ENCODE results near the gene SNCB.

Gene SNCB

DNA sequence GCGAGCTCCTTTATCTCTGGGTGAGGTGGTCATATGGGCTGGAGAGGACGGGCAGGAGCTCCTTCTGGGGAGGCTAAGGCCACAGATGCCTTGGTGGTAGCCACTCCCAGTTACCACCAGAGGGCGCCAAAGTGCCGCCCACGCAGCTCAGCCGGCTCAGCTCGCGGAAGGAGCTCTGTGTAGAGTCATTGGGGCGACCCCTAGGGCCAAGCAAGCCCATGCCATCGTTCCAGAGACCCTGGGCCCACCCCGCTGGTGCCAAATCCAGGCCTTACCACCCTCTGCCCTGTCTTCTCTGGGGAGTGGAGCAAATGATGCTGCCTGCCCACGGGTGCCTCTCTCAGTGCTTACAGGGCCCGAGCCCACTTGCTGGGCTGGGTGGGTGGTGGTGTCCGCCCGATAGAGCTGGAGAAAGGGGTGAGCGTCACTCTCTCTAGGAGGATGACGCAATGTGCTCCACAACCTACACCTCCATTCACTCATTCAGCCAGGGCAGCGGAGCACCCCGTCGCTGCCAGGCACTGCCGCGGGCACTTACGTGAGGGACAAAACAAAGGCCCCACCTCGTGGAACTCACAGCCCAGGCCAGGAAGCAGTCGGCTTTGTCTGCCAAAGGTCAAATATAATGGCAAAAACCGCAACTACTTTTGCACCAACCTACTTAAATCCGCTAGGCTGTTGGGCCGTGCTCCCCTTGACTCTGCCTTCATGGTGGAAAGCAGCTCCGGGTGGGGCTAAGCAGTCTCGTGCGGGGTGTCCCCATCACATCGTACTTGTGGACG is 30.7 kb upstream of the SNCB start:
- peak; percentile 73 for DNase-seq (ENCODE audit: low read depth)

DNA sequence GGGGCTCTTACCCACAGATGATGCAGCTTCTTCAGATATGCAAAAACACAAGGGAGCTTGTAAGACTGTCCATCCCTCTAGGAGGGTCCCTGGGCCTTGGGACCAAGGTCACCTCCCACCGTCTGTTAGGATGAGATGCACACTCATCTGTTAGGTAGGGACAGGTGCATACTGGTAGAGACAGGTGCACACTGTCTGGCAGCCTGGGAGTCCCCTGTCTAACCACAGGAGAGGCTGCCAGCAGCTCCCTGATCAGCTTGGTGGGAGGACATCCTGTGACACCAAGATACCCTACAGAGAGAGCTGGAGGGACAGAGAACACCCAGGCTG is 30.2 kb upstream of the SNCB start:
- no peak for DNase-seq (ENCODE audit: low read depth)

DNA sequence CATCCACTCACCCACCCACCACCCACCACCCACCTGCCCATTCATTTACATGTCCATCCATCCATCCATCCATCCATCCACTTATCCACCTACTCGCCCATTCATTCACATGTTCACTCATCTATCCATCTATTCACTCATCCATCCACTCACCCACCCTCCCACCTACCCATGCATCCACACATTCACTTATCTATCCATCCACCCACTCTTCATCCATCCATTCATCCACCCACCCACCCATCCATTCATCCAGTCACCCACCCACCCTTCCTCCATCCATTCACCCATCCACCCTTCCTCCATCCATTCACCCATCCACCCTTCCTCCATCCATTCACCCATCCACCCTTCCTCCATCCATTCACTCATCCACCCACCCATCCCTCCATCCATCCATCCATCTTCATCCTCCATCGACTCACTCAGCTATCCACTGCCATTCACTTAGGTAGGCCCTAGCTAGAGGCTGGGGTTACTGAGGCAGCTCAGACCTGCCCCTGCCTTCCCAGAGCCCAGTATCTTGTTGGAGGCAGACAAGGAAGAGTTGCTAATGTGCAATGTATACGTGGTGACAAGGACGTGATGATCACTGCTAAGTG is 29.6 kb upstream of the SNCB start:
- no peak for DNase-seq (ENCODE audit: low read depth)

DNA sequence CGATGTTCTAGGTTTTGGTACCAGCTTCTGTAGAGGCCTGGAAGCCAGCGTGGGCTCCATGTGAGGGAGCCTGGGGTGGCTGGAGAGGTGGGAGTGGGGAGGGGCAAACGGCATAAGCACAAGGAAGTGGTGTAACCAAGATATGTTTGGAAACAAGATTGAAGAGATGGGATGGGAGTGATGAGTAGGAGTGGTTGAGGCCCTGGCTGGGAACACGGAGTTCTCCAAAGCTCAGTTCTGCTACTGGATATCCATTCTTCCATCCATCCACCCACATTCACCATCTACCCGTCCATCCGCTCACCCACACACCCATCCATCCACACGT is 29.1 kb upstream of the SNCB start:
- no peak for DNase-seq (ENCODE audit: low read depth)

DNA sequence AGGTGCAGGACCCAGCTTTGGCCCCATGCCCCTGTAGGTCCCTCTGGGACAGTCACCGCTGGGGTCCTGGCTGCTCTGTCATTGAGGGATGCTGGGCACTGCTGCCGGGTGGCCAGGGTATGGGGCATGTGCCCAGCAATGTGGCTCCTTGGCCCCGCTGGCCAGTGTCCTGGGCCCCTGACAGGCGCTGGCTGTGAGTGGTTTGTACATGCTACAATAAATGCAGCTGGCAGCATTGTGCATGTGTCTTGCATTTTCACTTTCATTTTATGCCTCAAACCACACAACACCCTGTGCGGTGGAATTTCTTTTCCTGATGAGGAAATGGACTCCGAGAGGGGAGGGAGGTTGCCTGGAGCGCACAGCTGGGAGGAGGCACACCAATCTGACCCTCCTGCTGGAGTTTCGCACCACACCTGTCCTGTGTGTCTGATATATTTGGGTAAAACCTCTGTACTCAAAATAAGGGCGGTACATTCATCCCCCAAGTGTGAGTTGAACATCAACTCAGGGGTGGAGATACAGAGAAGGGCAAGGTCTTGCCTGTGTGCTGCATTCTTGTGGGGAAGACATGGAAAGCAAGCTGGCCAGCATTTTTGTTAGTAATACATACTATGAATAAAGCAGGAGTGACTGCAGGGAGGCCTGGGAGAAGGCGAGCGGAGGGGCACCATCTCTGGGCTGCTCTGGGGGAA is 28.6 kb upstream of the SNCB start:
- no peak for DNase-seq (ENCODE audit: low read depth)

DNA sequence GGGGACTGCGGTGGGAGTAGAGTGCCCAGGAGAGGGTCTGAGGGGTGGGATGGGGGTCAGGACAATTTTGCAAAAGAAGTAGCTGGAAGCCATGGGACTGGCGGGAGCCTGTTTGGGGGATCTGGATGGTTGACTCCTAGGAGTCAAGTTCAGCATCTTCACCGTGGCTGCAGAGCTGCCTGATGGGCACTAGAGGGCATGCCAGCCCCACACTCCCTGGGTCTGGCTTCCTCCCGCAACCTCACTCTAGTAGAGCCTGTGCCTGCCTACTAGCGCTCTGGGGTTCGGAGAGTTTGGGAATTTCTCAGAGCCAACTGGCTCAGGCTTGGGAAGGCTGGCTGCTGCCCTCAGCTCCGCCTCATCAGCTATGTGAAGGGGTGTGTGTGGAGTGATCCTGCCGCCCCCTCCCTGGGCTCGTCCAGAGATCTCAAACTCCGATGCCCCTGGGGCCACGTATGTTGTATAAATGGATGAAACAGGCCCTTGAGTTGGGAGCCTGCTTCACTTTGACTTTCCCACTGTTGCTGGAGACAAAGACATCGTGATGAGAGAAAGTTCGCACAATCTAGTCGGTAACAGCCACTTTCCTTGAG is 27.8 kb upstream of the SNCB start:
- DNase-seq (ENCODE audit: low read depth): peak; percentile 47

DNA sequence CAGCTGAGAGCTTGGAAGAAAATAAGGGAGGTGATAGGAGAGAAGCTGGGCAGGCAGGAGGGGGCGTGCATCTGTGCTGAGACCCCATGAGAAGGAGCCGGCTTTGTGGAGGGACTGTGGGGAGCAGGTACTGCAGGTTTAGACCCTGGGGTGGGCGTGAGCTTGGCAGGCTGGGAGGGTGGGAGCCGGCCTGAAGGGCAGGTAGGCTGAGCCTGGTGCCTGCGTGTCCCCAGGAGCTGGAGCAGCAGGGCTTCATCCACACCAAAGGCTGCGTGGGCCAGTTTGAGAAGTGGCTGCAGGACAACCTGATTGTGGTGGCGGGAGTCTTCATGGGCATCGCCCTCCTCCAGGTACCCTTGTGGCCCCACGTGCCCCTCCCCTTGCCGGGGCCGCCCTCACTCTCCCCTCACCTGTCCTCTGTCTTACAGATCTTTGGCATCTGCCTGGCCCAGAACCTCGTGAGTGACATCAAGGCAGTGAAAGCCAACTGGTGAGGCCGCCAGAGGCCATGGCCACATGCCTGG is 26.2 kb upstream of the SNCB start:
- DNase-seq (ENCODE audit: low read depth): no peak

DNA sequence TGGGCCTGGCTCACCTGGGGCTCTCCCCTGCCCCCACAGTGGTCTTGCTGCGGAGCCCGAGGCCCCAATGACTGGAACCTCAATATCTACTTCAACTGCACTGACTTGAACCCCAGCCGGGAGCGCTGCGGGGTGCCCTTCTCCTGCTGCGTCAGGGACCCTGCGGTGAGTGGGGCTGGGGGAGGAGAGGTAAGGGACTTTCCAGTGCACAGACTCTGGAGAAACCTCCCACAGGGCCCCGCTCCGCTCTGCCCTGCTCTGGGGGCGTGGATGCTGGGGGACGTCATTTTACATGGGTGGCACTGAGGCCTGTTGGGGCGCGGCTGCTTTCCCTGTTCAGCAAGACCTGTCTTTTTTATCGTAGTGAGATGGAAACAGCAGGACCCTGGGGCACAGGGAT is 24.5 kb upstream of the SNCB start:
- DNase-seq (ENCODE audit: low read depth): no peak

DNA sequence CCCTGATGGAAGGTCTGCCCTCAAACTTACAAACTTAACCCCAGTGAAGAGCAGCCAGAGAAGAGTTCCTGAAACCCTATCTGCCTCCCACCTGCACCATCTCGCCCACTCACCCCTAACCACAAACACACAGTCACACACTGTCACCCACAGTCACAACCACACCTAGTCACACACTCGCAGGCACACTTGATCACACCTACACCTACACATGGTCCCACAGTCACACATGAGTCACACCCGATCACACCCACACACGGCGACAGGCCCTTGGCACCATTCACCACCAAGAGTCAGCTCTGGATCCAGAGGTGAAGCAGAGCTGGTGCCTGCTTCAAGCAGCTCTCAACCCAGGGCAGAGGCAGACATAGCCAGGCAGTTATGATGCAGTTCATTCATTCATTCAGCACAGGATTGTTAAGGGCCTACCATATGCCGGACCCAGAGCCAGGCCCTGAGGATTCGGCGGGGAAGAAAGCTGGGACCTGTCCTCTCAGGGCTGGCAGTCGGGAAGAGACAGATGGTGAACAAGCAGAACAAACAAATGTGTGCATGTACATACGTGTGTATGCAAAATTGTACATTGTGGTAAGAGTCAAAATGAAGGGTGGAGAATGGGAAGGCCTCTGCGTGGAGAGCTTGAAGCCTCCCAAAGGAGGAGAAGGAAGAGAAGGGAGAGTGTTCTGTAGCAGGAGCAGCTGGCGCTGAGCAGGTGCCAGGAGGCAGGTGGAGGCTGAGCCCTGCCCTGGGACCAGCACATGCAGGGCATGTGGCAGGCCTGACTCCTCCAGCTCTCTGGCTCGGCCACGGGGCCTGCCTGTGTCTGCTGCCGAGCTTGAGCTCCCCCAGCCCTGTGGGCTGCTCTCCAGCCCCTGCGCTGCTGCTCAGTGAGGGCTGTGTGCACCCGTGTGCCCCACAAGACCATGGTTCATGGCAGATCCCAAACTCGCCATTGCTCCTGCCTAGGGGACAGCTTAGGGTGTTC is 23.4 kb upstream of the SNCB start:
- peak; percentile 31 for DNase-seq (ENCODE audit: low read depth)

DNA sequence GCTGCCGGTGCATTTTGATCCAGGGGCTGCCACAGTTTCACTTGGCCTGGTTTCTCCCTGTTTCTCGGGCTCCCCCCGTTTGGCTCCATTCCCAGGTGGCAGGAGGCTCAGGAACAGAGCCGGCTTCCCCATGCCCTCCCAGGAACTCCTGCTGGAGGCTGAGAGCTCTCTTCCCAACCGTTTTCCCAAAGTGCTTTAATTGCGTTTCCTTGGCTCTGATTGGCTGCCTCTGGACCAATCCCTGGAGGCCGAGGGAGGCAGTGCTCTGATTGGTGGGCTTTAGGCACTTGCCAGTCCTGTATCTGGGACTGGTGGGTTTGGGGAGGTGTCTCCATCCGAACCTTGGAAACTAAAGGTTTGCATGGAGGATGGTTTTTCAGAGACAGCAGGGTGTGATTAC is 21.8 kb upstream of the SNCB start:
- DNase-seq (ENCODE audit: low read depth): no peak

DNA sequence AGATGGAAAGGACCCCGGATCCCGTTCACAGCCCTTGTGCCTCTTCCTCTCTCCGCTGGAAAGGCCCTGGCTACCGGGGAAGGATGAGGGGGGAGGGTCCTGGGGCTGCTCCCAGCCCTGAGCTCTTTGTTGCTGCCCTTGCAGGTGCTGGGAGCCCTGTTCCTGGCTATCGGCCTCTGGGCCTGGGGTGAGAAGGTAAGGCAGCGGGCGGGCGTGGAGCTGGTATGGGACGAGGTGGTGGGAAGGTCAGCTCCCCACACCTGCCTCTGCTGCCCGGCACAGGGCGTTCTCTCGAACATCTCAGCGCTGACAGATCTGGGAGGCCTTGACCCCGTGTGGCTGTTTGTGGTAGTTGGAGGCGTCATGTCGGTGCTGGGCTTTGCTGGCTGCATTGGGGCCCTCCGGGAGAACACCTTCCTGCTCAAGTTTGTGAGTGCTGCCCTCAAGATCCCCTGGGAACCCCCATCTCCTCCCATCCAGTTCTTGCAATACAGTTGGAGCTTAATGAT is 21.2 kb upstream of the SNCB start:
- DNase-seq (ENCODE audit: low read depth): no peak

DNA sequence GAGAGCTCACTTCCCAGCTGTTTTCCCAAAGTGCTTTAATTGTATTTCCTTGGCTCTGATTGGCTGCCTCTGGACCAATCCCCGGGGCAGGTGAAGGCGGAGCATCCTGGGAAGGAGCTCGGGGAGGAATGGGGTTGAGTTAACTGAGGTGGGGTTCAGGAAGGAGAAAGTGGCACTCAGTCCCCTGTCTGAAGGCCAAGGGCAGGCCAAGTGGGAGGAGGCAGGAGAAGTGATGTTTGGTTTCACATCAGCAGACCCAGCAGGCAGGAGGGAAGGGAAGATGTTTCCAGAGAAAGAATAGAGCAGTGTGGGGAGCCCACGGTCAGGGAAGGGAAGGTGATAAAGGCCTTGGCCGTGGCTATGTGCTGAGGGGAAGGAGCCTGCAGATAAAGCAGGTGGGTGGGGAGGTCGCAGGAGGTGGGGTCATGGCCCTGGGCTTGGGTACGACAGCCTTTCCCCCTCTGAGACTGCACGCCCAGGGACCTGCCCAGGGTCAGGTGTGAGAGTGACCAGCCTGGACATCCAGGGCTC is 20.1 kb upstream of the SNCB start:
- DNase-seq (ENCODE audit: low read depth): no peak

DNA sequence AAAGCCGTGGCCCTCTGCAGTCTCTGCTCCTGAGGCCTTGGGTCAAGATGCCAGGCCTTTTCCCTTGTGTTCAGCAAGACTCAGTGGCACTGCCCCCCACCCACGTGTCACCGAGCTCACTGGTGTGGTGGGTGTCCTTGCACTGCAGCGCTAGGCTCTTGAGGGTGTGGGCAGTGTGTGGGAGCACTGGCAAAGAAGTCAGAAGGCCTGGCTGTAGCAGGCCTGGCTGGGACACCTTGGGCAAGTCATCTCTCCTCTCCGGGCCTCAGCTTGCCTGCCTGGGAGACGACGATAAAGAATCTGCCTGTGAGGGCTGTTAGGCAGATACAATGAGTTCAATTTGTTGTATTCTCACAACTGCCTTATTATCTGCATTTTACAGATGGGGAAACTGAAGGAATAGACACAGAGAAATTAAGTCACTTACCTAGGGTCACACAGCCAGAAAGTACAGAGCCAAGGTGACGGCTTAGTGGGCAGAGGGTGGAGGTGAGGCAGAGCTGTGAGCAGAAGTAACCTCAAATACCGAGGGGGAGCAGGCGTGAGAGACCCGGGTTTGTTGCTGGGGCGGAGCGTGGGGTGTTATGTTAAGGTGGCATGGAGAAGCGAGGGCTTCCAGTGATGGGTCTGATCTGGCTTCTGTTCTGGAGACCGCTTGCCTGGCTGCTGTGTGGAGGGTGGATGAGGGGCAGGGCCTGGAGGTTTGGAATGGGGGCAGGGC is 18.3 kb upstream of the SNCB start:
- no peak for DNase-seq (ENCODE audit: low read depth)

DNA sequence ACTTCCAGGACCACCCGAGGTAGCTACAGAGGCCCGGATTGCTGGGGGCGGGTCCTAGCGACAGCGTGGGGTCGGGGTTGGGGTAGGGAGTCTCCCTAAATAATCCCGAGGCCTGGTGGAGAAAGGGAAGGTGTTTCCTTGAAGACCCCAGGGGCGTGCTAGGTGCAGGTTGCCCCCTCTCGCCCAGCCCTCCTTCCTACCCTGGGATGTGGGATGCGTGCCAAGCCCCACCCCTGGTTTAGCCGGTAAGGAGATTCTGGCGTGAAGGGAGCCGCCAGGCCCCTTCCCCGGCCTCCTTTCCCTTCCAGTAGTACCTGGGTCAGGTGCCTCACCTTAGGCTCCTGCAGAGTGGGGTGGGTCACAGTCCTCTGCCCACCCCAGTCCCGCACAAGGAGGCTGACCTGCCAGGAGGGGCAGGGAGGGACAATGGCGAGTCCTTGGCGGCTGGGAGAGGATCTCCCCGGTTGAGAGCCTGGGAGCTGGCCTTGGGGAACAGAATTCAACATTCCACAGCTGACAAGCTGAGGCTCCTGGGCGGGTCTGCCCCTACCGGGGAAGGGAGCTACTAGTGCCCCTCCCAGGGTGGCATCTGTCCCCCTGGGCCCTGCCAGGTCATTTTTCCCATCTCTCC is 17.6 kb upstream of the SNCB start:
- DNase-seq (ENCODE audit: low read depth): no peak

DNA sequence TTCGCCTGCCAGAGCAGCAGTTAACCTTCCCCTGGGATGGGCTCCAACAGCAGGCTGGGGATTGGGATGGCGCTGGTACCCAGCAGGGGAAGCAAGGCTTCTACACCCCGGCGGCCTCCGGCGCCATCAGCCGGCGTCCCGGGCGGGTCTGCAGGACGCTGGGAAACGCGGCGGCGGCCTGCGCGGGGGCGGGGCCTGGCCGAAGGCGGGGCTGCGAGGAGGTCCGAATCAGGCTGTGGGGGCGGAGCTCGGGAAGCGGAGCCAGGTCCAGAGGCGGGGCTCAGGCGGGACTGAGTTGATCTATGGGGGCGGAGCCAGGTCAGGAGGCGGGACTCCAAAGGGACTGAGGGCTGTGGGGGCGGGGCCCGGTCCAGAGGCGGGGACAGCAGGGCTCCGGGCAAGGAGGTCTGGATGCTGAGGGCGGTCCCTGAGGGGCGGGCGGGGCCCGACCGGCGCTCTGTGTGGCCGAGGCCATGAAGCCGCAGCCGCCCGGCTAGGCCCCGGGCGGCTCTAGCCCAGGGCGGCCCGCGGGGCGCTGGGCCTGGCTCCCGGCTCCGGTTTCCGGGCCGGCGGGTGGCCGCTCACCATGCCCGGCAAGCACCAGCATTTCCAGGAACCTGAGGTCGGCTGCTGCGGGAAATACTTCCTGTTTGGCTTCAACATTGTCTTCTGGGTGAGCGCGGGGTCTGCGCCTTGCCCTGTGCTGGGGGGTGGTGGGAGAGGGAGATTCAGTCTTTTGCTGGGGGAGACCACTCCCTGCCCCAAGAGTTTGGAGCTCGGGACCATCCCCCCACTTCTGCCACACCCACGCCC is 16.9 kb upstream of the SNCB start, which contains the start of gene TSPAN17:
TSPAN17 (plus strand) TSS at position 455 of the 813 bp plus-strand sequence; CDS start at position 587, 132 bp downstream.
- peak; percentile 96 for DNase-seq (ENCODE audit: low read depth)

DNA sequence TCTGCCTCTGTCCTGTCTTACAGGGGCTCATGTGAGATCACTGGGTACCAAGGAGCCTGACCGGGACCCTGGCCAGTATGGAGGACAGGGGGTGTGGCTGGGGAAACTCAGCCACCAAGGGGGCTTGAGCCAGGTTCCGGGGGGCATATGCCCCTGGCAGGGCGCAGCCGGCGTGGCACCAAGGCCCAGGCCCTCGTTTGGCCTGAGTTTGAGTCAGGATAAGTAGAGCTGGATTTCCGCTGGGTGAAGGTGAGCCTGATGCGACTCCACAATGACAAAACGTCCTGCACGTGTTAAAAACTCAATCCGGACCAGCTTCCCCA is 16.3 kb upstream of the SNCB start:
- no peak for DNase-seq (ENCODE audit: low read depth)

DNA sequence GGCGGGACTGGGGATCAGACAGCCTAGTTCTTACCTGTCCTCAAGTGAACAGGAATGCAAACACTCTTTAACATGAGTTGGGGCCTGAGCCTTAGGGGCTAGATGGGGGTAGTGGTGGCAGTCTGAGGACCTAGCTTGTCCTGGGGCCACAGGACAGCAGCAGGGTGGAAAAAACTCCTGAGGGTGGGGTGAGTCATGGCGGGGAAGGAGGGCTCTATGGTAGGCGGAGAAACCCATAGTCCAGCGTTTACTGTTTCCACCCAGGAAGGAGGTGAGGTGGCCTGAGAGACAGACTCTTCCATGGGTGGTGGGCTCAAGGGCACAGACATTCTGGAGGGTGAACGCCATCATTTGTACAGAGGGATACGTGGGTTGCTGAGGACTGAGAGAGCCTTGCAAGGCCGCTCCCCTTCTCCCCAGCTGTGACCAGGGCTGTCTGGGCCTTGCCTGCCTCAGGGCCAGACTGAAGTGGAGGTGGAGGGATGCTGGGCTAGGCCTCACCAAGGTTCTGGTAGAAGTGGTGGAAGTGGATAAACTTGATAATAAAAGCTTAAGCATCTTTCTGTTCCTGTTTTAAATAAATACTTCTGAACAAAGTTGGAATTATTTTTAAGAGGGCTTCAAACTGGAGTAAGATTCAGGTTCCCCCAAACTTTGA is 15.8 kb upstream of the SNCB start:
- no peak for DNase-seq (ENCODE audit: low read depth)

DNA sequence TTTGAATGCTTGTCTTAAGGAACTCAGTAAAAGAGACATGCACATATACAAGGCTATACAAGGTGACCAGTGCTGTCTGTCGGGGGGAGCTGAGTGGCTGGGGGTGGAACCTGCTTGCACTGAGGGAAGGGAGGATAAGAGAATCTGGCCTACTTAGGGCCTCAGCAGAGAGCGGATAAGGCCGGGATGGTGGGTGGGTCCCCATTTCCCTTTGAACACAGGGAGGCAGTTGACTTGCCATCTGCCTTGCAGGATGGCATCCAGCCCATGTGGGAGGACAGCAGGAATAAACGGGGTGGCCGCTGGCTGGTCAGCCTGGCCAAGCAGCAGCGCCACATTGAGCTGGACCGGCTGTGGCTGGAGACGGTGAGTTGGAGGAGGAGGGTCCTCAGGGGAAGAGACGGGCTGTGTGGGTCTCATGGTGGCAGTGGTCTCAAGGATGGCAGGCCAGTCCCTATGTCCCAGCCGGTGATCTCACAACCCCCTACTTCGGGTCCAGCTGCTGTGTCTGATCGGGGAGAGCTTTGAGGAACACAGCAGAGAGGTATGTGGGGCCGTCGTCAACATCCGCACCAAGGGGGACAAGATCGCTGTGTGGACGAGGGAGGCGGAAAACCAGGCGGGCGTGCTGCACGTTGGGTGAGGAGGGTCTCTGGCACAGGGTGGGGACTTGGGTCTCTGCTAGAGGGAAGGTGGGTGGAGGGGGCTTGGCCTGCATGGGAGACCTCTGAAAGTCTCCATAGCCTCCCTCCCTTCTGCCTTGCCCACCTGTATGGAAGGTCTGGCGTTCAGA is 14.7 kb upstream of the SNCB start:
- no peak for DNase-seq (ENCODE audit: low read depth)
